ENCODE measurements around the gene TMEM161A. TPM values are rescaled to one million over a fixed set of nuclear protein-coding genes. Genes with fewer than 3 reads are reported as not detected.

The TMEM161A gene
- total RNA-seq, 2 experiments from 2014 or later: 8.2 to 10.9 TPM

- peaks cover 15% of the 10 kb centered on the region for H3K36me3 Mint-ChIP-seq (ENCODE audit: low read depth)
- H3K27me3 Mint-ChIP-seq: no peaks in the 10 kb centered on the region
- no peak overlapping the region for H3K4me3 ChIP-seq (ENCODE audit: low read length)
- H3K4me1 ChIP-seq (ENCODE audit: insufficient read depth, low read length): peaks cover 9% of the 10 kb centered on the region
- no peaks in the 10 kb centered on the region for H3K36me3 ChIP-seq (ENCODE audit: insufficient read depth, low read length)
- intact Hi-C loops (cut with DNase I, micrococcal nuclease): no loop called here
- POLR2A ChIA-PET: interaction anchor here (0.5 kb wide), 1 partner anchor 301 kb away, joined by 3 read pairs; no protein-coding TSS in a partner anchor
- no peak overlapping the region for H3K27ac Mint-ChIP-seq
- H3K9me3 ChIP-seq (ENCODE audit: control insufficient read depth in 1 of 2, insufficient read depth in 1 of 2, low read length in 2 of 2): peaks cover 8 to 14% of the 10 kb centered on the region in 2 experiments
- H3K4me3 Mint-ChIP-seq: no peak overlapping the region
- H3K9me3 Mint-ChIP-seq: no peaks in the 10 kb centered on the region
- no peaks in the 10 kb centered on the region for H3K27me3 ChIP-seq (ENCODE audit: control insufficient read depth in 1 of 2, insufficient read depth in 2 of 2, low read length in 2 of 2)
- no peak for DNase-seq
- H3K27ac ChIP-seq (ENCODE audit: low read depth in 1 of 2, low read length in 2 of 2): no peak overlapping the region
- CTCF ChIA-PET: no interaction called here
- peaks cover 3% of the 10 kb centered on the region for H3K4me1 Mint-ChIP-seq (ENCODE audit: low read depth)
- no peak for ATAC-seq (ENCODE audit: poor library complexity)
- TF ChIP-seq, protein P1, sequence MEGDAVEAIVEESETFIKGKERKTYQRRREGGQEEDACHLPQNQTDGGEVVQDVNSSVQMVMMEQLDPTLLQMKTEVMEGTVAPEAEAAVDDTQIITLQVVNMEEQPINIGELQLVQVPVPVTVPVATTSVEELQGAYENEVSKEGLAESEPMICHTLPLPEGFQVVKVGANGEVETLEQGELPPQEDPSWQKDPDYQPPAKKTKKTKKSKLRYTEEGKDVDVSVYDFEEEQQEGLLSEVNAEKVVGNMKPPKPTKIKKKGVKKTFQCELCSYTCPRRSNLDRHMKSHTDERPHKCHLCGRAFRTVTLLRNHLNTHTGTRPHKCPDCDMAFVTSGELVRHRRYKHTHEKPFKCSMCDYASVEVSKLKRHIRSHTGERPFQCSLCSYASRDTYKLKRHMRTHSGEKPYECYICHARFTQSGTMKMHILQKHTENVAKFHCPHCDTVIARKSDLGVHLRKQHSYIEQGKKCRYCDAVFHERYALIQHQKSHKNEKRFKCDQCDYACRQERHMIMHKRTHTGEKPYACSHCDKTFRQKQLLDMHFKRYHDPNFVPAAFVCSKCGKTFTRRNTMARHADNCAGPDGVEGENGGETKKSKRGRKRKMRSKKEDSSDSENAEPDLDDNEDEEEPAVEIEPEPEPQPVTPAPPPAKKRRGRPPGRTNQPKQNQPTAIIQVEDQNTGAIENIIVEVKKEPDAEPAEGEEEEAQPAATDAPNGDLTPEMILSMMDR (IDR thresholded peaks at IDR 0.05): no peak
Observed at GRCh38 chr19:19131989-19132388, 6.3 kb downstream of the TMEM161A start.

DNA sequence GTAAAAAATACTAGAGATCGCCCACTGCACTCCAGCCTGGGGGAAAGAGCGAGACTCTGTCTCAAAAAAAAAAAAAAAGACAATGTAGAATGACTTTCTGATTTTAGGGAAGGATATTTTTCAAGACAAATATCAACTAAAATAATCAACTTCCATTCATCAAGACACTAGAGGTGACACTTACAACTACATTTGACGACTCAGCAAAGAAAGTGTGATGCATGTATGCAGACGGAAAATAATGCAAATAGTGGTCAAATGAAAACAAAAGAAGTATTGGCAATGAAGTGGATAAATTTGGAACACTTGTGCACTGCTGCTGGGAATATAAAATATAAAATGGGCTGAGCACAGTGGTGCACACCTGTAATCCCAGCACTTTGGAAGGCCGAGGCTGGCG, 12.2 kb downstream of the TMEM161A start:
- ATAC-seq (ENCODE audit: poor library complexity): no peak
- Histone ChIP-seq H3K36me3 (ENCODE audit: insufficient read depth, low read length) (peaks cover 5% of the 10 kb centered on the region), H3K27ac (ENCODE audit: low read depth in 1 of 2, low read length in 2 of 2) (no peak overlapping the region), H3K27me3 (ENCODE audit: control insufficient read depth in 1 of 2, insufficient read depth in 2 of 2, low read length in 2 of 2) (no peaks in the 10 kb centered on the region), H3K4me3 (ENCODE audit: low read length) (no peak overlapping the region), H3K9me3 (ENCODE audit: control insufficient read depth in 1 of 2, insufficient read depth in 1 of 2, low read length in 2 of 2) (peaks cover 0 to 5% of the 10 kb centered on the region in 2 experiments), H3K4me1 (ENCODE audit: insufficient read depth, low read length) (no peaks in the 10 kb centered on the region)
- POLR2A ChIA-PET: no interaction called here
- Mint-ChIP-seq H3K4me3 (no peak overlapping the region), H3K9me3 (peaks cover 2% of the 10 kb centered on the region), H3K27me3 (no peaks in the 10 kb centered on the region), H3K36me3 (ENCODE audit: low read depth) (peaks cover 40% of the 10 kb centered on the region), H3K4me1 (ENCODE audit: low read depth) (no peaks in the 10 kb centered on the region), H3K27ac (no peak overlapping the region)
- CTCF ChIA-PET: no interaction called here
- TF ChIP-seq, protein P1 (IDR thresholded peaks at IDR 0.05): no peak
- no peak for DNase-seq
- intact Hi-C loops (cut with DNase I, micrococcal nuclease): no loop called here

DNA sequence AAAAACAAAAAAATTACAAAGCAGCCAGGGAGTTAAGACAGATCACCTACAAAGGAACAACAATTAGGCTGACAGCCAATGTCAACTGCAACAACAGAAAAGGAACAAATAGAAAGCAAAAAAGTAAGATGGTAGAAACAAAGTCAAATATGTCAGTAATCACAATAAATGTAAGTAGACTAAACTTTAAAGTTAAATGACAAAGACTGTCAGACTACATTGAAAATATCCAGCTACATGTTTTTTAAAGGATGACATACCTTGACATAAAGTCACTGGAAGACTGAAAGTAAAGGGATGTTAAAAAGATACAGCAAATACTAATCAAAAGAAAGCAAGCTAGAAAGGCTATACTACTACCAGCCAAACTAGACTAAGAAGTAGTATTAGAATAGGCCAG, 14.9 kb downstream of the TMEM161A start:
- CTCF ChIA-PET: no interaction called here
- no peaks in the 10 kb centered on the region for H3K27me3 Mint-ChIP-seq
- POLR2A ChIA-PET: no interaction called here
- no peak overlapping the region for H3K4me3 Mint-ChIP-seq
- no peak overlapping the region for H3K27ac Mint-ChIP-seq
- TF ChIP-seq, protein P1 (IDR thresholded peaks at IDR 0.05): no peak
- intact Hi-C loops (cut with DNase I, micrococcal nuclease): no loop called here
- ATAC-seq (ENCODE audit: poor library complexity) (no peak), DNase-seq (no peak)
- Histone ChIP-seq H3K4me3 (ENCODE audit: low read length) (no peak overlapping the region), H3K4me1 (ENCODE audit: insufficient read depth, low read length) (no peaks in the 10 kb centered on the region), H3K27ac (ENCODE audit: low read depth in 1 of 2, low read length in 2 of 2) (no peak overlapping the region), H3K9me3 (ENCODE audit: control insufficient read depth in 1 of 2, insufficient read depth in 1 of 2, low read length in 2 of 2) (peaks cover 0 to 5% of the 10 kb centered on the region in 2 experiments), H3K27me3 (ENCODE audit: control insufficient read depth in 1 of 2, insufficient read depth in 2 of 2, low read length in 2 of 2) (no peaks in the 10 kb centered on the region), H3K36me3 (ENCODE audit: insufficient read depth, low read length) (peaks cover 20% of the 10 kb centered on the region)
- H3K9me3 Mint-ChIP-seq: peaks cover 2% of the 10 kb centered on the region
- H3K36me3 Mint-ChIP-seq (ENCODE audit: low read depth): peaks cover 43% of the 10 kb centered on the region
- no peaks in the 10 kb centered on the region for H3K4me1 Mint-ChIP-seq (ENCODE audit: low read depth)

Data from CD4-positive, alpha-beta T cell (primary cell).